Myocyte (in vitro differentiated cells): ENCODE results near the gene NT5C2. TPM values are rescaled to one million over a fixed set of nuclear protein-coding genes. Genes with fewer than 3 reads are reported as not detected.
"Not testable (repeated sequence)": the region's sequence is repeated elsewhere in the genome, so short reads cannot be mapped to it uniquely, and the experiment has no call there.

ENCODE experiments used
- DNase-seq: peaks from one replicate; pipeline ENCODE4 v3.0.0-alpha.2; 2012; ENCODE audit warnings: low read depth
- total RNA-seq: library from RNA; depleted of rRNA; stranded (reverse); fragments of >200 nt; gene quantifications from 2 replicates; pipeline ENCODE4 v1.2.3, GENCODE V29; 2014

Gene NT5C2
- total RNA-seq, 1 donor from 2014 or later: 79.4 TPM

- DNase-seq: no peak
Observed at GRCh38 chr10:103202319-103202718, 9.2 kb upstream of the NT5C2 start.

- DNase-seq: no peak
Observed at GRCh38 chr10:103199488-103199887, 6.4 kb upstream of the NT5C2 start.

- DNase-seq: no peak
Observed at GRCh38 chr10:103198648-103199047, 5.6 kb upstream of the NT5C2 start.

GRCh38 chr10:103197903-103198302 lies 4.8 kb upstream of the NT5C2 start:
- DNase-seq: no peak

GRCh38 chr10:103197174-103197573 lies 4.1 kb upstream of the NT5C2 start:
- DNase-seq: peak; percentile 80

GRCh38 chr10:103196516-103196915 lies 3.4 kb upstream of the NT5C2 start:
- no peak for DNase-seq

- no peak for DNase-seq
Observed at GRCh38 chr10:103193820-103194529, 903 bp upstream of the NT5C2 start.

- DNase-seq: peak; percentile 77
Observed at GRCh38 chr10:103192451-103193106, 493 bp downstream of the NT5C2 start.

- peak; percentile 25 for DNase-seq
Observed at GRCh38 chr10:103192089-103192450, 1.0 kb downstream of the NT5C2 start.

- not testable (repeated sequence) for DNase-seq
Observed at GRCh38 chr10:103191198-103191597, 1.9 kb downstream of the NT5C2 start.

- peak; percentile 23 for DNase-seq
Observed at GRCh38 chr10:103188853-103189252, 4.2 kb downstream of the NT5C2 start.

GRCh38 chr10:103186128-103186527 lies 6.9 kb downstream of the NT5C2 start:
- no peak for DNase-seq

GRCh38 chr10:103184615-103185014 lies 8.5 kb downstream of the NT5C2 start:
- no peak for DNase-seq

- DNase-seq: not testable (repeated sequence)
Observed at GRCh38 chr10:103183991-103184451, 9.1 kb downstream of the NT5C2 start.

- peak; percentile 83 for DNase-seq
Observed at GRCh38 chr10:103181244-103181643, 11.8 kb downstream of the NT5C2 start.

- DNase-seq: no peak
Observed at GRCh38 chr10:103180491-103180890, 12.6 kb downstream of the NT5C2 start.

GRCh38 chr10:103177123-103177522 lies 15.9 kb downstream of the NT5C2 start:
- no peak for DNase-seq

GRCh38 chr10:103175580-103176285 lies 17.3 kb downstream of the NT5C2 start:
- DNase-seq: no peak

GRCh38 chr10:103174324-103174723 lies 18.7 kb downstream of the NT5C2 start:
- not testable (repeated sequence) for DNase-seq

GRCh38 chr10:103171278-103171677 lies 21.8 kb downstream of the NT5C2 start:
- DNase-seq: no peak

GRCh38 chr10:103168438-103168837 lies 24.6 kb downstream of the NT5C2 start:
- no peak for DNase-seq

- not testable (repeated sequence) for DNase-seq
Observed at GRCh38 chr10:103167554-103167953, 25.5 kb downstream of the NT5C2 start.
